Epithelial cell of proximal tubule (primary cell): ENCODE data around the gene GLRX. TPM values are rescaled to one million over a fixed set of nuclear protein-coding genes. Genes with fewer than 3 reads are reported as not detected.

Source experiments
- DNase-seq: peaks from one replicate; pipeline ENCODE4 v3.0.0-alpha.2; 2011; ENCODE audit warnings: low read depth
- H3K4me3 ChIP-seq: 2 replicates; pipeline ENCODE4 v1.5.1; 2011; ENCODE audit warnings: low read depth, mild to moderate bottlenecking, low read length
- total RNA-seq: library from RNA; depleted of rRNA; stranded (reverse); fragments of >200 nt; gene quantifications from 2 replicates; pipeline ENCODE4 v1.2.3, GENCODE V29; 2015
- TF ChIP-seq, protein P1 (sequence below): conservative IDR thresholded peaks from 2 replicates; pipeline ENCODE4 v1.5.1; 2012; ENCODE audit warnings: low read depth, mild to moderate bottlenecking, low read length

Gene GLRX
- total RNA-seq, 1 donor from 2014 or later: 147 TPM

- DNase-seq: no peak
- H3K4me3 ChIP-seq: no peak overlapping the region
- TF ChIP-seq, protein P1, sequence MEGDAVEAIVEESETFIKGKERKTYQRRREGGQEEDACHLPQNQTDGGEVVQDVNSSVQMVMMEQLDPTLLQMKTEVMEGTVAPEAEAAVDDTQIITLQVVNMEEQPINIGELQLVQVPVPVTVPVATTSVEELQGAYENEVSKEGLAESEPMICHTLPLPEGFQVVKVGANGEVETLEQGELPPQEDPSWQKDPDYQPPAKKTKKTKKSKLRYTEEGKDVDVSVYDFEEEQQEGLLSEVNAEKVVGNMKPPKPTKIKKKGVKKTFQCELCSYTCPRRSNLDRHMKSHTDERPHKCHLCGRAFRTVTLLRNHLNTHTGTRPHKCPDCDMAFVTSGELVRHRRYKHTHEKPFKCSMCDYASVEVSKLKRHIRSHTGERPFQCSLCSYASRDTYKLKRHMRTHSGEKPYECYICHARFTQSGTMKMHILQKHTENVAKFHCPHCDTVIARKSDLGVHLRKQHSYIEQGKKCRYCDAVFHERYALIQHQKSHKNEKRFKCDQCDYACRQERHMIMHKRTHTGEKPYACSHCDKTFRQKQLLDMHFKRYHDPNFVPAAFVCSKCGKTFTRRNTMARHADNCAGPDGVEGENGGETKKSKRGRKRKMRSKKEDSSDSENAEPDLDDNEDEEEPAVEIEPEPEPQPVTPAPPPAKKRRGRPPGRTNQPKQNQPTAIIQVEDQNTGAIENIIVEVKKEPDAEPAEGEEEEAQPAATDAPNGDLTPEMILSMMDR: no peak
Measured at GRCh38 chr5:95800553-95800952, 22.0 kb downstream of the GLRX start.

DNA sequence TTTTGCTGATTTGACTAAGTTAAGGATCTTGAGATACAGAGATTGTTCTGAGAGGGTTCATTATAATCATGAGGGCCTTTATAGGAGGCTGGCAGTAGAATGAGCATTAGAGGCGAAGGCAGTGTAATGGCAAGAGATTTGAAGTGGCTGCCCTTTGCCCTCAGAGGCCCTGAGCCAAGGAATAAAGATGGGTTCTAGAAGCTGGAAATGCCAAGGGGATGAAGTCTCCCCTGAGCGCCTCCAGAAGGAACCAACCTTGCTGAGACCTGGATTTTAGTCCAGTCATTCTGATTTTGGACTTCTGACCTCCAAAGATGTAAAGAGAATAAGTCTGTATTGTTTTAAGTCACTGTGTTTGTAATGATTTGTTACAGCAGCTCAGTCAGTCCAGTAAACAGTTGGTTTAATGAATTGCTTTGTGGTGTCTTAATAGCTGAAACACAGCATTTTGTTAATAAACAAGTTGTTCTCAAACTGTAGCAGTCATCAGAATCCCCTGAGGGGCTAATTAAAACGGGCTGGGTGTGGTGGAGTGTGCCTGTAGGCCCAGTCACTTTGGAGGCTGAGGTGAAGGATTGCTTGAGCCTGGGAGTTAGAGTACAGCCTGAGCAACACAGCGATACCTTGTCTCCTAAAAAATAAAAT, 23.2 kb downstream of the GLRX start:
- TF ChIP-seq, protein P1: no peak
- H3K4me3 ChIP-seq: no peak overlapping the region
- DNase-seq: no peak

GRCh38 chr5:95798545-95798944, 24.0 kb downstream of the GLRX start:
- DNase-seq: no peak
- no peak overlapping the region for H3K4me3 ChIP-seq
- TF ChIP-seq, protein P1: no peak

DNA sequence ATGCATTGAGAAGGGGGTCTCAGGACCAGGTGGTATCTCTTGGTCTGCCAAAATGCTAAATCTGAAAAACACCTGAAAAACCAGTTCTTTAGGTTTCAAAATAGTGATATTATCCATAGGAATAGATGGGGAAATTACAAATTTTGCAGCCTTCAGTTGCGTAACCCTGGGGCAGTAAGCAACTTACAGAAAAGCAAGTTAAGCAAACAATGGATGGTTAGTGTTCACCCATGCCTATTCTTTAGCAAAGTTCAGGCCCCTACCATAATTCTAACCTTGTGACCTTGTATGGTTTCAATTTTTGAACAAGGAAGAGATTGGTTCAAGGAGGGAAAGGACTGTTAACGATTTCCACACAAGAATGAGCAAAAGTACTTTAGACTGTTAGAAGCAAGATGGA, 24.5 kb downstream of the GLRX start:
- H3K4me3 ChIP-seq: no peak overlapping the region
- TF ChIP-seq, protein P1: no peak
- no peak for DNase-seq

DNA sequence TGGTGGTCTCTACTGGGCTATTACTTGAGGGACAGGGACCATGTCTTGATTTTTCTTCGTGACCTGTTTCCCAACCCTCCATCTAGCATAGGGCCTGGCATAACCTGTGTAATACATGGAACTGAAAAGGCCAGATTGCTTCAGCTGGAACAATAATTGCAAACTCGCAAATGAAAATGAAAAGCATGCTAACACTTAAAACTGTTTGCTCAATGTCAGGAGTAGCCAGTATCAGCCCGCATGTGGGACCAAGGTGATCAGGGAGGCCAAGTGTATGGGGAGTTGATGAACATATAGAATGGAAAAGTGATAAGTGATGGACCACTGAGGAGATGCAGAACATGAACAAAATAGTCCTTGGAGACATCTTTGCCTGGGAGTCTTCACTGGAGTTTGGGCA, 25.2 kb downstream of the GLRX start:
- DNase-seq: no peak
- no peak overlapping the region for H3K4me3 ChIP-seq
- TF ChIP-seq, protein P1: no peak

GRCh38 chr5:95794070-95794516, 28.4 kb downstream of the GLRX start:
- DNase-seq: no peak
- TF ChIP-seq, protein P1: no peak
- H3K4me3 ChIP-seq: no peak overlapping the region

DNA sequence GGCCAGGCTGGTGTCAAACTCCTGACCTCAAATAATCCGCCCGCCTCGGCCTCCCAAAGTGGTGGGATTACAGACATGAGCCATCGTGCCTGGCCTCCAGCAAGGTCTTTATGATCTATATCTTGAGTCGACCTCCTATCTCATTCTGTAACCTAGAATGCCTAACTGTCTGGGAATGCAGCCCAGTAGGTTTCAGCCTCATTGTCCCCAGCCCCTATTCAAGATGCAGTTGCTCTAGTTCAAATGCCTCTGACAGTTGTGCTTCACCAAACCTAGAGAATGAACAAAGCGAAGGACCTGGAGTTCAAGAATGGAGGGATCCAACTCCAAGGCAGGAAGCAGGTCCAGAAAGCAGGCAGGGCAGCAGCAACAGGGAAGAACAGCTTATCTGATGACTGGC, 30.8 kb downstream of the GLRX start:
- no peak for DNase-seq
- no peak overlapping the region for H3K4me3 ChIP-seq
- TF ChIP-seq, protein P1: no peak
